ENCODE results near the gene SMARCD1. TPM values are rescaled to one million over a fixed set of nuclear protein-coding genes. Genes with fewer than 3 reads are reported as not detected.
A peak's percentile ranks its signal among the peaks of the same experiment; 100 is the strongest.

Gene SMARCD1
- total and polyA plus RNA-seq, 9 of the 15 experiments (the other 6 are each of a cell fraction or from before 2014, with no cell fraction given): 0.86 to 91.7 (median 48.0) TPM

GRCh38 chr12:50041962-50042361 lies 43.2 kb upstream of the SMARCD1 start (continued):
- TF ChIP-seq ZBTB11 (CRISPR knock-in tag; IDR thresholded peaks at IDR 0.05) (no peak), ZFP36 (IDR thresholded peaks at IDR 0.05; ENCODE audit: low read depth, low read length, partially characterized antibody) (no peak), BRF1 (IDR thresholded peaks at IDR 0.05; ENCODE audit: borderline replicate concordance, extremely low read depth, insufficient read length) (no peak), CBX8 (IDR thresholded peaks at IDR 0.05; ENCODE audit: borderline replicate concordance, extremely low read depth, low read depth, low read length, poor library complexity, severe bottlenecking) (no peak), SAP30 (IDR thresholded peaks at IDR 0.05; ENCODE audit: borderline replicate concordance, insufficient read depth, low read depth, low read length, poor library complexity, severe bottlenecking) (no peak), PTTG1 (tag; IDR thresholded peaks at IDR 0.05; ENCODE audit: low read depth) (no peak), GATA2 (CRISPR knock-in tag; IDR thresholded peaks at IDR 0.05) (peak; percentile 72; the same call in 1 of the 2 replicates), PYGO2 (tag; IDR thresholded peaks at IDR 0.05) (no peak), CCAR2 (IDR thresholded peaks at IDR 0.05; ENCODE audit: low read depth, low read length) (no peak), USF1 (CRISPR knock-in tag; IDR thresholded peaks at IDR 0.05) (no peak), C11orf30 (IDR thresholded peaks at IDR 0.05; ENCODE audit: low read depth) (no peak), MAFG (tag; conservative IDR thresholded peaks at IDR 0.05) (no peak), PTRF (tag; IDR thresholded peaks at IDR 0.05) (no peak), FOSL1 (tag; conservative IDR thresholded peaks at IDR 0.05) (no peak), ZNF324 (CRISPR knock-in tag; IDR thresholded peaks at IDR 0.05) (no peak), NRF1 (conservative IDR thresholded peaks at IDR 0.05 in 1 of 2, IDR thresholded peaks at IDR 0.05 in 1 of 2) (peak; percentile 49 to 60; a peak in 3 of 4 replicates), PRPF4 (IDR thresholded peaks at IDR 0.05; ENCODE audit: insufficient read depth, low read depth, low read length, poor library complexity, severe bottlenecking) (no peak), SRSF3 (IDR thresholded peaks at IDR 0.05; ENCODE audit: insufficient read depth, low read length) (no peak), NUFIP1 (IDR thresholded peaks at IDR 0.05; ENCODE audit: partially characterized antibody) (no peak), BMI1 (IDR thresholded peaks at IDR 0.05; ENCODE audit: low read length) (no peak), ZBTB49 (CRISPR knock-in tag; IDR thresholded peaks at IDR 0.05; ENCODE audit: borderline replicate concordance) (no peak), MCM7 (IDR thresholded peaks at IDR 0.05) (no peak), MTA2 (IDR thresholded peaks at IDR 0.05; ENCODE audit: low read depth) (peak; percentile 83)

Measured in K562 (cell line).